A673 (cell line): ENCODE results near the gene OSBPL1A. TPM values are rescaled to one million over a fixed set of nuclear protein-coding genes. Genes with fewer than 3 reads are reported as not detected.

Experiments used
- BruUV-seq: library from RNA; stranded (reverse); fragments of 400-500 nt; replicated peaks from 2 replicates; lab custom pipeline; 2021; lab: Mats Ljungman, UMichigan
- CTCF ChIA-PET: fragments of 300-600 bp; sonication (Branson Sonifier 250); formaldehyde crosslinking; loops from one replicate; lab custom pipeline; 2022; ENCODE audit warnings: antibody characterized with exemption; lab: Charles Lee
- POLR2A ChIA-PET: fragments of 300-600 bp; sonication (Branson Sonifier 250); formaldehyde crosslinking; loops from one replicate; lab custom pipeline; 2022; ENCODE audit warnings: antibody characterized with exemption; ENCODE audit not compliant: low non-redundant PET; lab: Charles Lee
- DNase-seq: peaks from one replicate; pipeline ENCODE4 v3.0.0-alpha.2; 2015; ENCODE audit warnings: low spot score
- H3K27ac ChIP-seq: fragments of 200-600 bp; sonication (generic); 2 replicates; pipeline ENCODE4 v1.5.1; 2016; ENCODE audit warnings: mixed run types, low read depth, mild to moderate bottlenecking, mixed read lengths, antibody characterized with exemption, low read length; ENCODE audit not compliant: poor library complexity, severe bottlenecking
- H3K27me3 ChIP-seq: fragments of 200-600 bp; sonication (generic); replicated peaks from 2 replicates; pipeline ENCODE4 v1.6.1; 2017; ENCODE audit warnings: mixed run types, low read depth, mild to moderate bottlenecking, mixed read lengths, antibody characterized with exemption, low read length; ENCODE audit not compliant: insufficient read depth, poor library complexity
- H3K36me3 ChIP-seq: fragments of 200-600 bp; sonication (generic); 2 replicates; pipeline ENCODE4 v1.6.1; 2016; ENCODE audit warnings: mixed run types, mild to moderate bottlenecking, mixed read lengths, antibody characterized with exemption, low read length; ENCODE audit not compliant: insufficient read depth, poor library complexity, severe bottlenecking
- H3K4me1 ChIP-seq: fragments of 200-600 bp; sonication (generic); 2 replicates; pipeline ENCODE4 v1.6.1; 2017; ENCODE audit warnings: mixed run types, mild to moderate bottlenecking, mixed read lengths, antibody characterized with exemption, low read length; ENCODE audit not compliant: insufficient read depth, poor library complexity, severe bottlenecking
- H3K4me3 ChIP-seq: fragments of 200-600 bp; sonication (generic); 2 replicates; pipeline ENCODE4 v1.5.1; 2016; ENCODE audit warnings: low read depth, mixed run types, mild to moderate bottlenecking, mixed read lengths, low read length; ENCODE audit not compliant: poor library complexity, severe bottlenecking
- H3K9me3 ChIP-seq: fragments of 200-600 bp; sonication (generic); 2 replicates; pipeline ENCODE4 v1.6.1; 2016; ENCODE audit warnings: mixed run types, low read depth, mild to moderate bottlenecking, mixed read lengths, antibody characterized with exemption, low read length; ENCODE audit not compliant: poor library complexity, severe bottlenecking
- CTCF ChIP-seq: fragments of 300-800, 200-600 bp; sonication (generic); conservative IDR thresholded peaks from 2 replicates; pipeline ENCODE4 v1.5.1; 2017; ENCODE audit warnings: low read depth, mild to moderate bottlenecking, antibody characterized with exemption, low read length, moderate library complexity, mixed read lengths
- EZH2 ChIP-seq: fragments of 200-600 bp; sonication (generic); IDR thresholded peaks from 2 replicates; pipeline ENCODE4 v1.6.1; 2017; ENCODE audit warnings: borderline replicate concordance, low read depth, mild to moderate bottlenecking, mixed read lengths, antibody characterized with exemption, low read length; ENCODE audit not compliant: poor library complexity, severe bottlenecking
- intact Hi-C: fragments of 100-400 bp; cut with micrococcal nuclease; formaldehyde crosslinking; loops from one replicate; pipeline ENCODE4 v1.10.0; 2022; ENCODE audit not compliant: unreplicated experiment
- total RNA-seq: library from RNA; stranded (reverse); gene quantifications from 2 replicates; pipeline ENCODE4 v1.2.3, GENCODE V29; 2021

Gene OSBPL1A
- total RNA-seq, 1 experiment from 2014 or later = 26.1 TPM

- no peaks in the 10 kb centered on the region for H3K9me3 ChIP-seq
- ChIA-PET POLR2A (no interaction called here), CTCF (no interaction called here)
- H3K27me3 ChIP-seq = no peaks in the 10 kb centered on the region
- DNase-seq = no peak
- no peaks in the 10 kb centered on the region for H3K4me1 ChIP-seq
- no peak overlapping the region for H3K4me3 ChIP-seq
- no peaks in the 10 kb centered on the region for H3K36me3 ChIP-seq
- H3K27ac ChIP-seq = no peak overlapping the region
- BruUV-seq = no TSS peak
- no peak for TF ChIP-seq EZH2
- TF ChIP-seq CTCF = no peak
- intact Hi-C loops = no loop called here
Measured at GRCh38 chr18:24181806-24182205, 215.8 kb downstream of the OSBPL1A start.

- Histone ChIP-seq H3K4me1 (no peaks in the 10 kb centered on the region), H3K9me3 (no peaks in the 10 kb centered on the region), H3K4me3 (no peak overlapping the region), H3K36me3 (no peaks in the 10 kb centered on the region), H3K27me3 (no peaks in the 10 kb centered on the region), H3K27ac (no peak overlapping the region)
- BruUV-seq = no TSS peak
- ChIA-PET POLR2A (no interaction called here), CTCF (interaction anchor here (0.7 kb wide), 1 partner anchor 309 kb away, joined by 3 read pairs; no protein-coding TSS in a partner anchor)
- intact Hi-C loops = no loop called here
- TF ChIP-seq CTCF (no peak), EZH2 (no peak)
- no peak for DNase-seq
Measured at GRCh38 chr18:24180048-24180447, 217.6 kb downstream of the OSBPL1A start.

GRCh38 chr18:24177499-24178133 is 220.0 kb downstream of the OSBPL1A start:
- TF ChIP-seq EZH2 (no peak), CTCF (no peak)
- H3K9me3 ChIP-seq = no peaks in the 10 kb centered on the region
- no peaks in the 10 kb centered on the region for H3K27me3 ChIP-seq
- ChIA-PET POLR2A (no interaction called here), CTCF (interaction anchor here (0.9 to 1.5 kb wide), 2 partner anchors 93 to 311 kb away, joined by 3 to 12 read pairs; no protein-coding TSS in a partner anchor)
- no peaks in the 10 kb centered on the region for H3K4me1 ChIP-seq
- BruUV-seq = no TSS peak
- DNase-seq = no peak
- no peaks in the 10 kb centered on the region for H3K36me3 ChIP-seq
- intact Hi-C loops = loop anchor here (2.0 kb wide), 2 partner anchors 93 to 311 kb away; no protein-coding TSS in a partner anchor
- H3K4me3 ChIP-seq = no peak overlapping the region
- no peak overlapping the region for H3K27ac ChIP-seq
